ENCODE results near the gene TCF12.

Gene TCF12

GRCh38 chr15:56918046-56918938, at the start of gene TCF12:
TCF12 (plus strand) TSS chr15:56918644; CDS start chr15:56919914, 1,270 bp downstream.
- peak; percentile 98 for DNase-seq

- DNase-seq: peak; percentile 66
These were observed 48.9 kb upstream of the TCF12 start for GRCh38 chr15:56869573-56869972.

GRCh38 chr15:56871185-56871584, 47.3 kb upstream of the TCF12 start:
- DNase-seq: no peak

- peak; percentile 24 for DNase-seq
These were observed 46.6 kb upstream of the TCF12 start for GRCh38 chr15:56871867-56872266.

GRCh38 chr15:56877255-56877970, 41.0 kb upstream of the TCF12 start:
- DNase-seq: no peak

- no peak for DNase-seq
These were observed 38.9 kb upstream of the TCF12 start for GRCh38 chr15:56879502-56879901.

GRCh38 chr15:56883088-56883487, 35.4 kb upstream of the TCF12 start:
- no peak for DNase-seq

GRCh38 chr15:56886363-56886931, 32.0 kb upstream of the TCF12 start:
- peak; percentile 53 for DNase-seq

GRCh38 chr15:56886932-56887781, 31.3 kb upstream of the TCF12 start:
- DNase-seq: peak; percentile 99

GRCh38 chr15:56887782-56888438, 30.5 kb upstream of the TCF12 start:
- no peak for DNase-seq

- no peak for DNase-seq
These were observed 28.4 kb upstream of the TCF12 start for GRCh38 chr15:56890038-56890437.

- no peak for DNase-seq
These were observed 26.5 kb upstream of the TCF12 start for GRCh38 chr15:56891852-56892440.

GRCh38 chr15:56892659-56893363, 25.6 kb upstream of the TCF12 start:
- peak; percentile 39 for DNase-seq

GRCh38 chr15:56893364-56893678, 25.1 kb upstream of the TCF12 start:
- DNase-seq: no peak

- no peak for DNase-seq
These were observed 23.8 kb upstream of the TCF12 start for GRCh38 chr15:56894601-56895000.

- no peak for DNase-seq
These were observed 16.5 kb upstream of the TCF12 start for GRCh38 chr15:56901931-56902330.

- DNase-seq: no peak
These were observed 11.7 kb upstream of the TCF12 start for GRCh38 chr15:56906766-56907165.

GRCh38 chr15:56910801-56911200, 7.6 kb upstream of the TCF12 start:
- DNase-seq: no peak

- DNase-seq: no peak
These were observed 5.2 kb upstream of the TCF12 start for GRCh38 chr15:56913241-56913640.

- no peak for DNase-seq
These were observed 4.8 kb upstream of the TCF12 start for GRCh38 chr15:56913670-56914069.

- no peak for DNase-seq
These were observed 2.6 kb upstream of the TCF12 start for GRCh38 chr15:56915888-56916287.

All from NCI-H69 (cell line).